Tibial nerve (tissue), 4 donors: ENCODE results near the gene PRG2.

Experiments used
- CTCF ChIP-seq, 5 experiments: fragments of 200-600 bp in 3 of 5; fragments of 450-650 bp in 2 of 5; sonication (generic) in 3 of 5; IDR thresholded peaks; one replicate each; pipeline ENCODE4 v1.5.1; 2016 to 2019; ENCODE audit warnings: antibody characterized with exemption in 5 of 5, mild to moderate bottlenecking in 3 of 5, moderate library complexity in 2 of 5
- EP300 ChIP-seq, 2 donors: sonication (generic); formaldehyde crosslinking; IDR thresholded peaks; one replicate each; pipeline ENCODE4 v1.6.1; 2017; ENCODE audit warnings: antibody characterized with exemption in 2 of 2, mild to moderate bottlenecking in 1 of 2

- no peak for TF ChIP-seq CTCF (IDR thresholded peaks at IDR 0.05)
- no peak for TF ChIP-seq EP300 (IDR thresholded peaks at IDR 0.05)
Observed at GRCh38 chr11:57392066-57392762, 1.8 kb upstream of the PRG2 start.
